ENCODE data around the gene SMAD6.

Gene SMAD6

DNA sequence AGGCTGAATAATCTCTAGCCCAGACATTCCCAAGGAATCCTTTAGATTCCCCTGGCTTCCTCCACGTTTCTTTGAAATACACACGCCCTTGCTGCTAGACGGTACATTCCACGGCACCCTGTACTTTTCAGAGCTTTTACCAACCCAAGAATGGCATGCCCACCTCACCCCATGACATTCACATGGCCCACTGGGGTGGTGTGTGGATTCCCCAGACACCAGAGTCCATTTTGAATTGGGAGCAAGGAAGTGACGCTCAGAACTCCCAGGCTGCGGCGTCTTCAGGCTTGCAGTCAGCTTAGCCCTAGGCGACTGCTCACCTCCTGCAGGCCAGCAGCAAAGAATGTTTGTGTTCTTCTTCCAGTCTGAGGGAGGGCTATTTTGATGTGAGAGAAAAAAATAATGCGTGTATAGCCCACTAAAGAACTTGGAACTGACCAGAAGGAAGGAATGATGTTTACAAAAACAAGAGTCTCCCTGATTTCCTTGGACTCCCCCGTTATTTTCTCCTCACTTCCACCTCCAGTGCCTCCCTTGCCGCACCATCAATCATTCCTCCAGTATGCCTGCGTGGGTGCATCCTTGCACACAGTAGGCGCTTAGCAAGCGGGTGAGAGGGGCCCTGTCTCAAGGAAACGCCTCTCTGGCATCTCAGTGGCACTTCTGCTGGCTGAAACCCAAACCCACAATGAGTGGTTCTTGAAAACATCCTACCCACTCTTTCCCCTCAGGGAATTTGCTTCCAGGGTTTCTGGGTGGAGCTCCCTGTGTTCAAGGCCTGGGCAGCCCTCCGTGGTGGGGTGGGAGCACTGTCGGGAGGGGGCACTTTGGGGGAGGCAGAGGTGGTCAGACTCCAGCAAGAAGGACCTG lies 59.9 kb downstream of the SMAD6 start:
- H3K4me2 ChIP-seq (ENCODE audit: low read depth, low read length, poor library complexity, severe bottlenecking), result no peak overlapping the region
- no peaks in the 10 kb centered on the region for H3K79me2 ChIP-seq (ENCODE audit: insufficient read depth, low read length)

GRCh38 chr15:66763186-66764071 lies 61.4 kb downstream of the SMAD6 start:
- Histone ChIP-seq H3F3A (ENCODE audit: low read depth) (no peaks in the 10 kb centered on the region), H3K9me2 (replicated peaks; ENCODE audit: low read depth, low read length) (no peaks in the 10 kb centered on the region), H3K27me3 (ENCODE audit: insufficient read depth, low read length, poor library complexity, severe bottlenecking) (no peaks in the 10 kb centered on the region), H3K9ac (ENCODE audit: low read depth, low read length, poor library complexity, severe bottlenecking) (no peak overlapping the region), H3K9me3 (ENCODE audit: insufficient read depth, low read depth, low read length) (no peaks in the 10 kb centered on the region), H3K36me3 (ENCODE audit: insufficient read depth, low read length) (no peaks in the 10 kb centered on the region), H3K4me2 (ENCODE audit: low read depth, low read length, poor library complexity, severe bottlenecking) (peak overlapping the region; percentile 52), H3K4me1 (ENCODE audit: insufficient read depth, low read length, poor library complexity, severe bottlenecking) (peaks cover 48% of the 10 kb centered on the region), H3K79me2 (ENCODE audit: insufficient read depth, low read length) (no peaks in the 10 kb centered on the region), H2AFZ (ENCODE audit: low read length) (no peak overlapping the region), H4K20me1 (ENCODE audit: insufficient read depth, low read length, poor library complexity, severe bottlenecking) (no peaks in the 10 kb centered on the region), H3K4me3 (ENCODE audit: low read length, poor library complexity, severe bottlenecking) (no peak overlapping the region)
- no peak for TF ChIP-seq EZH2phosphoT487 (IDR thresholded peaks at IDR 0.05; ENCODE audit: borderline replicate concordance)
- TF ChIP-seq CTCF (conservative IDR thresholded peaks at IDR 0.05; ENCODE audit: low read length), result no peak

More for the DNA sequence above, 59.9 kb downstream of the SMAD6 start:
- no peaks in the 10 kb centered on the region for H3K9me2 ChIP-seq (replicated peaks; ENCODE audit: low read depth, low read length)
- no peak overlapping the region for H3K4me3 ChIP-seq (ENCODE audit: low read length, poor library complexity, severe bottlenecking)
- H3K9ac ChIP-seq (ENCODE audit: low read depth, low read length, poor library complexity, severe bottlenecking), result no peak overlapping the region
- no peaks in the 10 kb centered on the region for H3F3A ChIP-seq (ENCODE audit: low read depth)
- no peaks in the 10 kb centered on the region for H4K20me1 ChIP-seq (ENCODE audit: insufficient read depth, low read length, poor library complexity, severe bottlenecking)
- no peak overlapping the region for H2AFZ ChIP-seq (ENCODE audit: low read length)
- peaks cover 47% of the 10 kb centered on the region for H3K4me1 ChIP-seq (ENCODE audit: insufficient read depth, low read length, poor library complexity, severe bottlenecking)
- no peaks in the 10 kb centered on the region for H3K36me3 ChIP-seq (ENCODE audit: insufficient read depth, low read length)
- H3K9me3 ChIP-seq (ENCODE audit: insufficient read depth, low read depth, low read length), result no peaks in the 10 kb centered on the region
- no peak for TF ChIP-seq EZH2phosphoT487 (IDR thresholded peaks at IDR 0.05; ENCODE audit: borderline replicate concordance)
- no peak for TF ChIP-seq CTCF (conservative IDR thresholded peaks at IDR 0.05; ENCODE audit: low read length)
- no peaks in the 10 kb centered on the region for H3K27me3 ChIP-seq (ENCODE audit: insufficient read depth, low read length, poor library complexity, severe bottlenecking)

GRCh38 chr15:66764072-66764786 lies 62.2 kb downstream of the SMAD6 start:
- H3F3A ChIP-seq (ENCODE audit: low read depth), result no peaks in the 10 kb centered on the region
- peaks cover 48% of the 10 kb centered on the region for H3K4me1 ChIP-seq (ENCODE audit: insufficient read depth, low read length, poor library complexity, severe bottlenecking)

More at GRCh38 chr15:66764072-66764786, 62.2 kb downstream of the SMAD6 start:
- TF ChIP-seq EZH2phosphoT487 (IDR thresholded peaks at IDR 0.05; ENCODE audit: borderline replicate concordance) (no peak), CTCF (conservative IDR thresholded peaks at IDR 0.05; ENCODE audit: low read length) (no peak)
- H3K79me2 ChIP-seq (ENCODE audit: insufficient read depth, low read length), result no peaks in the 10 kb centered on the region
- no peak overlapping the region for H3K4me3 ChIP-seq (ENCODE audit: low read length, poor library complexity, severe bottlenecking)
- H4K20me1 ChIP-seq (ENCODE audit: insufficient read depth, low read length, poor library complexity, severe bottlenecking), result no peaks in the 10 kb centered on the region
- H3K9ac ChIP-seq (ENCODE audit: low read depth, low read length, poor library complexity, severe bottlenecking), result no peak overlapping the region
- H3K9me2 ChIP-seq (replicated peaks; ENCODE audit: low read depth, low read length), result no peaks in the 10 kb centered on the region
- no peak overlapping the region for H2AFZ ChIP-seq (ENCODE audit: low read length)
- H3K9me3 ChIP-seq (ENCODE audit: insufficient read depth, low read depth, low read length), result no peaks in the 10 kb centered on the region
- H3K27me3 ChIP-seq (ENCODE audit: insufficient read depth, low read length, poor library complexity, severe bottlenecking), result no peaks in the 10 kb centered on the region
- H3K4me2 ChIP-seq (ENCODE audit: low read depth, low read length, poor library complexity, severe bottlenecking), result peak overlapping the region; percentile 52
- H3K36me3 ChIP-seq (ENCODE audit: insufficient read depth, low read length), result no peaks in the 10 kb centered on the region
